OCI-LY3 (cell line): Measurements from ENCODE around the gene FRMD4B.
A peak's percentile ranks its signal among the peaks of the same experiment; 100 is the strongest.

Experiments used
- H2AFZ ChIP-seq: fragments of 200-600, 300-600 bp; shearing (Covaris generic); 2 replicates; pipeline ENCODE4 v1.6.0; 2014; ENCODE audit warnings: antibody characterized with exemption, low read depth, low read length
- H3K27ac ChIP-seq: fragments of 200-600, 300-600 bp; sonication (generic); 2 replicates; pipeline ENCODE4 v1.5.1; 2014; ENCODE audit warnings: mild to moderate bottlenecking, low read length, moderate library complexity, mixed read lengths
- H3K27me3 ChIP-seq: fragments of 200-600, 300-600 bp; sonication (generic); 2 replicates; pipeline ENCODE4 v1.6.1; 2014; ENCODE audit warnings: low read depth, low read length, mixed read lengths
- H3K36me3 ChIP-seq: fragments of 200-600, 300-600 bp; sonication (generic); replicated peaks from 2 replicates; pipeline ENCODE3; 2014; ENCODE audit warnings: low read depth, low read length, mixed read lengths
- H3K4me1 ChIP-seq: fragments of 300-600, 200-600 bp; sonication (generic); 2 replicates; pipeline ENCODE4 v1.6.1; 2014; ENCODE audit warnings: low read length, mixed read lengths
- H3K4me2 ChIP-seq: fragments of 200-600, 300-600 bp; sonication (generic); 2 replicates; pipeline ENCODE4 v1.6.1; 2014; ENCODE audit warnings: low read length, mixed read lengths
- H3K4me3 ChIP-seq: fragments of 300-600, 200-600 bp; sonication (generic); 2 replicates; pipeline ENCODE4 v1.5.1; 2014; ENCODE audit warnings: antibody characterized with exemption, mild to moderate bottlenecking, low read length, moderate library complexity
- H3K79me2 ChIP-seq: fragments of 300-600, 200-600 bp; shearing (Covaris generic); 2 replicates; pipeline ENCODE4 v1.6.1; 2014; ENCODE audit warnings: mild to moderate bottlenecking, low read length, mixed read lengths
- H3K9ac ChIP-seq: fragments of 300-600, 200-600 bp; shearing (Covaris generic); 2 replicates; pipeline ENCODE4 v1.6.0; 2014; ENCODE audit warnings: mild to moderate bottlenecking, low read length, moderate library complexity
- H3K9me3 ChIP-seq: fragments of 200-600, 300-600 bp; shearing (Covaris generic); 2 replicates; pipeline ENCODE4 v1.6.1; 2014; ENCODE audit warnings: low read length, mixed read lengths; ENCODE audit not compliant: insufficient read depth
- H4K20me1 ChIP-seq: fragments of 200-600, 300-600 bp; sonication (generic); 2 replicates; pipeline ENCODE4 v1.6.1; 2016; ENCODE audit warnings: low read length, mixed read lengths; ENCODE audit not compliant: insufficient read depth
- EZH2phosphoT487 ChIP-seq: fragments of 200-600 bp; shearing (Covaris generic); IDR thresholded peaks from 2 replicates; pipeline ENCODE4 v1.6.1; 2018; ENCODE audit warnings: antibody characterized with exemption, mixed run types, low read depth
- TF ChIP-seq, protein P1 (sequence below): fragments of 200-600, 300-600 bp; sonication (generic); IDR thresholded peaks from 2 replicates; pipeline ENCODE4 v1.5.1; 2014; ENCODE audit warnings: antibody characterized with exemption, low read length, low read depth

Gene FRMD4B

DNA sequence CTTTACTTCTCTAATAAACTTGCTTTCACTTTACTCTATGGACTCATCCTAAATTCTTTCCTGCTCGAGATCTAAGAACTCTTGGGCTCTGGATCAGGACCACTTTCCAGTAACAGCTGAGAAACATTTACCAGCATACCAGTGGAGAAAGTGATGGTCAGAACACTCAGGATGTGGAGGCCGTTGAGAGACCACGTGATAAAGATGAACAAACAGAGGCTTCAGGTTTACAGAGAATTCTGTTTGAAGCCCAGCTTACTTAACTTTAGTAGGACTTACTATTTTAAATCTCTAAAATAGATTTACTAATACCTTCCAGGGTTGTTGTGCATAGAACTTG lies 57.0 kb downstream of the FRMD4B start:
- H4K20me1 ChIP-seq = no peaks in the 10 kb centered on the region
- H3K27ac ChIP-seq = no peak overlapping the region
- H3K9me3 ChIP-seq = no peaks in the 10 kb centered on the region
- H3K4me1 ChIP-seq = peaks cover 19% of the 10 kb centered on the region
- H3K4me3 ChIP-seq = no peak overlapping the region
- no peaks in the 10 kb centered on the region for H3K36me3 ChIP-seq
- H3K79me2 ChIP-seq = no peaks in the 10 kb centered on the region
- no peak overlapping the region for H2AFZ ChIP-seq
- H3K4me2 ChIP-seq = no peak overlapping the region
- no peak for TF ChIP-seq EZH2phosphoT487
- TF ChIP-seq, protein P1, sequence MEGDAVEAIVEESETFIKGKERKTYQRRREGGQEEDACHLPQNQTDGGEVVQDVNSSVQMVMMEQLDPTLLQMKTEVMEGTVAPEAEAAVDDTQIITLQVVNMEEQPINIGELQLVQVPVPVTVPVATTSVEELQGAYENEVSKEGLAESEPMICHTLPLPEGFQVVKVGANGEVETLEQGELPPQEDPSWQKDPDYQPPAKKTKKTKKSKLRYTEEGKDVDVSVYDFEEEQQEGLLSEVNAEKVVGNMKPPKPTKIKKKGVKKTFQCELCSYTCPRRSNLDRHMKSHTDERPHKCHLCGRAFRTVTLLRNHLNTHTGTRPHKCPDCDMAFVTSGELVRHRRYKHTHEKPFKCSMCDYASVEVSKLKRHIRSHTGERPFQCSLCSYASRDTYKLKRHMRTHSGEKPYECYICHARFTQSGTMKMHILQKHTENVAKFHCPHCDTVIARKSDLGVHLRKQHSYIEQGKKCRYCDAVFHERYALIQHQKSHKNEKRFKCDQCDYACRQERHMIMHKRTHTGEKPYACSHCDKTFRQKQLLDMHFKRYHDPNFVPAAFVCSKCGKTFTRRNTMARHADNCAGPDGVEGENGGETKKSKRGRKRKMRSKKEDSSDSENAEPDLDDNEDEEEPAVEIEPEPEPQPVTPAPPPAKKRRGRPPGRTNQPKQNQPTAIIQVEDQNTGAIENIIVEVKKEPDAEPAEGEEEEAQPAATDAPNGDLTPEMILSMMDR = no peak
- H3K9ac ChIP-seq = no peak overlapping the region
- peaks cover 5% of the 10 kb centered on the region; the same call in 1 of the 2 replicates for H3K27me3 ChIP-seq

DNA sequence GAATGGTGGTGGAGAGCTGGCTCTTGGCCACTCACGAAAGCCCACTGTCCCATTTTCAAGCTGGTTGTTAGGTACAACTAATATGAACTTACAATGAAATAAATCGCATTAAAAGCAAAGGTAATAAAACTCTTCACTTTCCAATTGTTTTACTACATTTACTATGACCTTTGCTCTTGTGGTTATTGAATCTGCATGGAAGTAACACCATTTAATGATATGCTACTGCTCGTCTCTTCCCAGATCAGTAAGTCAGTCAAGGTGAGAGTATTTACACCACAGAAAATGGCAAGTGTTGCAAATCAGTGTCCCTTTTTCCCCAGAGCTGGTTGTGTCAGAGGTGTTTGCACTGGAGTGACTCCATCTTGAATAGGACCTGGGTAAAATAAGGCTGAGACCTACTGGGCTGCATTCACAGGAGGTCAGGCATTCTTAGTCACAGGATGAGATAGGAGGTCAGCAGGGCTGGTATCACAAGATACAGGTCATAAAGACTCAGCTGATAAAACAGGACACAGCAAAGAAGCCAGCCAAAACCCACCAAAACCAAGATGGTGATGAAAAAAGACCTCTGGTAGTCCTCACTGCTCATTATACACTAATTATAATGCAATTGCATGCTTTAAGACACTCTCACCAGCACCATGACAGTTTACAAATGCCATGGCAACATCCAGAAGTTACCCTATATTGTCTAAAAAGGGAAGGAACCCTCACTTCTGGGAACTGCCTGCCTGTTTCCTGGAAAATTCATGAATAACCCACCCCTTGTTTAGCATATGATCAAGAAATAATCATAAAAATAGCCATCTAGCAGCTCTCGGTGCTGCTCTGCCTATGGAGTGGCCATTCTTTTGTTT lies 57.6 kb downstream of the FRMD4B start:
- H3K79me2 ChIP-seq = no peaks in the 10 kb centered on the region
- H3K36me3 ChIP-seq = no peaks in the 10 kb centered on the region
- H3K27ac ChIP-seq = no peak overlapping the region
- TF ChIP-seq, protein P1 = no peak
- TF ChIP-seq EZH2phosphoT487 = no peak
- no peak overlapping the region for H2AFZ ChIP-seq
- H3K9me3 ChIP-seq = no peaks in the 10 kb centered on the region
- peaks cover 19% of the 10 kb centered on the region for H3K4me1 ChIP-seq
- no peak overlapping the region for H3K4me3 ChIP-seq
- no peak overlapping the region for H3K9ac ChIP-seq
- no peaks in the 10 kb centered on the region for H3K27me3 ChIP-seq
- H3K4me2 ChIP-seq = no peak overlapping the region
- H4K20me1 ChIP-seq = no peaks in the 10 kb centered on the region

DNA sequence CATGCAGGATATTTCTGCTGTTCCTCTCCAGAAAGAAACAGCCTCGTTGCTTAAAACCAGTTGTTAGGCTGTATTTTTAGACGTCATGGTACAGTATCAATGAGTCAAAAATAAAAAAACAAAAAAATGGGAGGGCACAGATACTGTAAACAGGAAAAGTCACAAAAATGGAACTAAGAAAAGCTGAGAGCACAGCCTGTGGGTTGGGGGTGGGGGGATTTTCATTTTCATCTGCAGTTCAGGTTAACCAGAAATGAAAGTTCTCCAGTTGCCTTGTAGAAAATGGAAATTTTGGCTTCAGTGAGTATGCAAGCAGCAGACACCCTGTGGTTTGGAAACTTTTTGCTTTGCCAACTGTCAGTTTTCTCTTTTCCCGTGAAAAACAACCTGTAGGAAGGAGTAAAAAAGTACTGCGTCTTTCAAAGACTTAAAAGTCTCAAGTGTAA lies 59.0 kb downstream of the FRMD4B start:
- H4K20me1 ChIP-seq = no peaks in the 10 kb centered on the region
- peak overlapping the region; percentile 62; the same call in 1 of the 2 replicates for H2AFZ ChIP-seq
- H3K9me3 ChIP-seq = no peaks in the 10 kb centered on the region
- H3K4me1 ChIP-seq = peaks cover 19% of the 10 kb centered on the region
- TF ChIP-seq, protein P1 = no peak
- TF ChIP-seq EZH2phosphoT487 = no peak
- H3K27ac ChIP-seq = 0 out of 2 replicates have a peak overlapping the region, but pooled peaks have one; percentile 2
- H3K79me2 ChIP-seq = no peaks in the 10 kb centered on the region
- peak overlapping the region; percentile 49 for H3K4me3 ChIP-seq
- H3K36me3 ChIP-seq = no peaks in the 10 kb centered on the region
- peak overlapping the region; percentile 20 for H3K9ac ChIP-seq
- H3K27me3 ChIP-seq = no peaks in the 10 kb centered on the region
- H3K4me2 ChIP-seq = peak overlapping the region; percentile 66

DNA sequence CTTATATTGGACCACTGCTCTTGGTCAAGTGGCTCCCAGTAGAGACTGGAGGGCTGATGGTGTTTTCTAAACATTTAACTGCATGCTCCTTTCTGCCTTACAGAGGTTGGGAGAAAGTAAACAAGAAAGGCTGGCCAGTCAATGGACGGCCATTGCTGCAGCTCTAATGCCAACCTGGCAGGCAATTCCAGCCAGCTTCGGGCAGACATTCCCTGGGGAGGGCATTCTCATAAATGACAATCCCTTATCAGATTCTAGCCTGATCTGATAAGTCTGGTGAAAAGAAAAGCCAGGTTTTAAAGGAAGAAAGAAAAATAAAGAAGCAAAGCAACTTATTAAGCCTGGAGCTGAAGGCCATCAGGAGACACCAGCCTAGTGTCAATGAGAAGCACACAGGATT lies 60.7 kb downstream of the FRMD4B start:
- H3K79me2 ChIP-seq = no peaks in the 10 kb centered on the region

More for the DNA sequence above, 60.7 kb downstream of the FRMD4B start:
- Histone ChIP-seq H3K9me3 (no peaks in the 10 kb centered on the region), H2AFZ (no peak overlapping the region), H3K4me2 (no peak overlapping the region), H3K9ac (no peak overlapping the region), H3K4me3 (no peak overlapping the region), H4K20me1 (no peaks in the 10 kb centered on the region), H3K4me1 (peaks cover 19% of the 10 kb centered on the region), H3K27me3 (no peaks in the 10 kb centered on the region), H3K27ac (no peak overlapping the region), H3K36me3 (no peaks in the 10 kb centered on the region)
- TF ChIP-seq, protein P1 = no peak
- TF ChIP-seq EZH2phosphoT487 = no peak
